WTC11 (cell line): ENCODE results near the gene LIPH.

Experiments used
- CTCF ChIP-seq: fragments of 200-600 bp; IDR thresholded peaks from 2 replicates; pipeline ENCODE4 v1.8.0; 2022; ENCODE audit warnings: antibody characterized with exemption
- FOXK1 ChIP-seq: sonication (generic); formaldehyde crosslinking; IDR thresholded peaks from 2 replicates; pipeline ENCODE4 v1.8.0; 2022; ENCODE audit warnings: mild to moderate bottlenecking, moderate library complexity, missing genetic modification reagents
- PRRX2 ChIP-seq: fragments of 250-450 bp; sonication (Bioruptor Pico); IDR thresholded peaks from 2 replicates; pipeline ENCODE4 v1.8.0; 2021; ENCODE audit warnings: mild to moderate bottlenecking
- RELA ChIP-seq: sonication (generic); formaldehyde crosslinking; IDR thresholded peaks from 2 replicates; pipeline ENCODE4 v1.8.1; 2022; ENCODE audit warnings: missing genetic modification reagents, mild to moderate bottlenecking, borderline replicate concordance
- TF ChIP-seq, protein P1 (sequence below): sonication (generic); formaldehyde crosslinking; IDR thresholded peaks from 2 replicates; pipeline ENCODE4 v1.8.1; 2023; ENCODE audit warnings: mild to moderate bottlenecking, missing genetic modification reagents

DNA sequence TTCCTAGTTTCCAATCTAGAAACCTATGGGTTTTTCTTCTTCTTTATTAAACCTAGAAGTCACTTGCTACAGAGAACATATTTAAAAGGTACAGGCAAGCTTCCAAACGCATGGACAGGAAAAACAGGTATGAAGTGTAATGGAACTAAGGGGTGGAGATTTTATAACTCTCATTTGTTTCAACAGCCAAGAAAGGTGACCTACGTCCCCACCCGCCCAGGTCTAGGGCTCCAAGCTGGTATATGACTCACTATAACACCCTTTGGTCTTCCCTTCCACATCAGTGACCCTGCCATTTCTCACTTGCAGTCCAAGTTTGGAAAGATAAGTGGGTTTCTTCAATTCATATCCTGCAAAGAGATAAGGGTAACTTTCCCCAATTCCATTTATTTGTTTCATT is 6.0 kb upstream of the LIPH start:
- TF ChIP-seq CTCF, result no peak
- TF ChIP-seq, protein P1, sequence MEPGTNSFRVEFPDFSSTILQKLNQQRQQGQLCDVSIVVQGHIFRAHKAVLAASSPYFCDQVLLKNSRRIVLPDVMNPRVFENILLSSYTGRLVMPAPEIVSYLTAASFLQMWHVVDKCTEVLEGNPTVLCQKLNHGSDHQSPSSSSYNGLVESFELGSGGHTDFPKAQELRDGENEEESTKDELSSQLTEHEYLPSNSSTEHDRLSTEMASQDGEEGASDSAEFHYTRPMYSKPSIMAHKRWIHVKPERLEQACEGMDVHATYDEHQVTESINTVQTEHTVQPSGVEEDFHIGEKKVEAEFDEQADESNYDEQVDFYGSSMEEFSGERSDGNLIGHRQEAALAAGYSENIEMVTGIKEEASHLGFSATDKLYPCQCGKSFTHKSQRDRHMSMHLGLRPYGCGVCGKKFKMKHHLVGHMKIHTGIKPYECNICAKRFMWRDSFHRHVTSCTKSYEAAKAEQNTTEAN, result no peak
- no peak for TF ChIP-seq RELA (CRISPR knock-in tag)
- TF ChIP-seq FOXK1 (CRISPR knock-in tag), result no peak
- no peak for TF ChIP-seq PRRX2
